Ascending aorta (tissue), 2 donors: ENCODE data around the gene CNTD1. TPM values are rescaled to one million over a fixed set of nuclear protein-coding genes. Genes with fewer than 3 reads are reported as not detected.
A peak's percentile ranks its signal among the peaks of the same experiment; 100 is the strongest.

Experiments used
- DNase-seq, 2 donors: peaks; one replicate each; pipeline ENCODE4 v3.0.0-alpha.2; 2019; ENCODE audit warnings: low spot score in 2 of 2
- H3K27ac ChIP-seq, 2 donors: fragments of 200-600 bp; sonication (generic); one replicate each; pipeline ENCODE4 v1.5.1; 2016 to 2017; ENCODE audit warnings: mild to moderate bottlenecking in 1 of 2
- H3K27me3 ChIP-seq: fragments of 200-600 bp; sonication (generic); one replicate; pipeline ENCODE4 v1.5.1; 2017
- H3K36me3 ChIP-seq, 2 donors: fragments of 200-600 bp; sonication (generic); one replicate each; pipeline ENCODE4 v1.5.1; 2016
- H3K4me1 ChIP-seq, 2 donors: fragments of 200-600 bp; sonication (generic); one replicate each; pipeline ENCODE4 v1.5.1; 2016 to 2017; ENCODE audit warnings: mild to moderate bottlenecking in 1 of 2
- H3K4me3 ChIP-seq, 2 donors: fragments of 200-600 bp; sonication (generic); one replicate each; pipeline ENCODE4 v1.5.1; 2016 to 2017; ENCODE audit warnings: mild to moderate bottlenecking in 1 of 2
- H3K9me3 ChIP-seq, 2 donors: fragments of 200-600 bp; sonication (generic); one replicate each; pipeline ENCODE4 v1.5.1; 2016
- intact Hi-C: fragments of 100-400 bp; cut with DNase I; formaldehyde crosslinking; loops from one replicate; pipeline ENCODE4 v1.15.1; 2023
- total RNA-seq: library from RNA; depleted of rRNA; stranded (reverse); fragments of >200 nt; gene quantifications from one replicate; pipeline ENCODE4 v1.1.0, GENCODE V29; 2016
- TF ChIP-seq, protein P1 (sequence below), 3 experiments: fragments of 200-600 bp in 2 of 3; fragments of 450-650 bp in 1 of 3; sonication (generic) in 2 of 3; IDR thresholded peaks; one replicate each; pipeline ENCODE4 v1.5.1; 2016 to 2019; ENCODE audit warnings: antibody characterized with exemption in 3 of 3, mild to moderate bottlenecking in 1 of 3, moderate library complexity in 1 of 3

The CNTD1 gene
- total RNA-seq, 1 donor from 2014 or later: not detected

DNA sequence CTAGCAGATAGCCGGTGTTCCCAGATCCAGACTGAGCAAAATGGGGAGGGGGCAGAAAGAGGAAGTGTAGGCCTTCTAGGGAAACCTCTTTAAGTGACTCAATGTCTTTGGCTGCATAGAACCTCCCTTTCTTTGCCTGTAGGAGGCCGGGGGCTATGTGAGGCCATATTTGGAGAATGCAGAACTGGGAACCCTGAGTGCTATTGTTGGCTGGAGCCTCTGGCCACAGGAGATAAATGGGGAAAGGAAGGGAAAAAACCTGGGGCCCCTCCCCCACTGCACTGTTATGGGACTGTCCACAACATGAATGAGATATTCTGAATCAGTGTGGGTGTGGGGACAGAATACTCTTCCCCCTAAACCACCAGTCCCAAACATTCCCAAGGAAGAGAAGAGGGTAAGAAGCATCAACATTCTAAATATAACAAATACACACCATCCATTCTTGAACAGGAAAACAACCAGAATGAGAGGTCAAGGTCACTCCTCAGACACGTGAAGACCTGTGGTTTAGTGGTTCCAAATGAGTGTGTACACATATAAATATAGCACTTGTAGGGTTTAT lies 23.0 kb upstream of the CNTD1 start:
- peaks cover 6% of the 10 kb centered on the region in 2 donors for H3K4me1 ChIP-seq
- DNase-seq: no peak
- H3K27ac ChIP-seq: no peak overlapping the region
- H3K36me3 ChIP-seq: peaks cover 27 to 45% of the 10 kb centered on the region in 2 donors
- no peak overlapping the region for H3K4me3 ChIP-seq
- H3K9me3 ChIP-seq: no peaks in the 10 kb centered on the region
- intact Hi-C loops: no loop called here
- TF ChIP-seq, protein P1, sequence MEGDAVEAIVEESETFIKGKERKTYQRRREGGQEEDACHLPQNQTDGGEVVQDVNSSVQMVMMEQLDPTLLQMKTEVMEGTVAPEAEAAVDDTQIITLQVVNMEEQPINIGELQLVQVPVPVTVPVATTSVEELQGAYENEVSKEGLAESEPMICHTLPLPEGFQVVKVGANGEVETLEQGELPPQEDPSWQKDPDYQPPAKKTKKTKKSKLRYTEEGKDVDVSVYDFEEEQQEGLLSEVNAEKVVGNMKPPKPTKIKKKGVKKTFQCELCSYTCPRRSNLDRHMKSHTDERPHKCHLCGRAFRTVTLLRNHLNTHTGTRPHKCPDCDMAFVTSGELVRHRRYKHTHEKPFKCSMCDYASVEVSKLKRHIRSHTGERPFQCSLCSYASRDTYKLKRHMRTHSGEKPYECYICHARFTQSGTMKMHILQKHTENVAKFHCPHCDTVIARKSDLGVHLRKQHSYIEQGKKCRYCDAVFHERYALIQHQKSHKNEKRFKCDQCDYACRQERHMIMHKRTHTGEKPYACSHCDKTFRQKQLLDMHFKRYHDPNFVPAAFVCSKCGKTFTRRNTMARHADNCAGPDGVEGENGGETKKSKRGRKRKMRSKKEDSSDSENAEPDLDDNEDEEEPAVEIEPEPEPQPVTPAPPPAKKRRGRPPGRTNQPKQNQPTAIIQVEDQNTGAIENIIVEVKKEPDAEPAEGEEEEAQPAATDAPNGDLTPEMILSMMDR (IDR thresholded peaks at IDR 0.05): no peak
- no peaks in the 10 kb centered on the region for H3K27me3 ChIP-seq

- no peak overlapping the region for H3K4me3 ChIP-seq
- intact Hi-C loops: no loop called here
Measured at GRCh38 chr17:42778570-42778969, 20.1 kb upstream of the CNTD1 start.

GRCh38 chr17:42779304-42779935 lies 19.2 kb upstream of the CNTD1 start:
- no peak overlapping the region for H3K27ac ChIP-seq
- peaks cover 6 to 7% of the 10 kb centered on the region in 2 donors for H3K4me1 ChIP-seq
- intact Hi-C loops: no loop called here
- H3K4me3 ChIP-seq: no peak overlapping the region
- H3K27me3 ChIP-seq: peaks cover 12% of the 10 kb centered on the region
- H3K36me3 ChIP-seq: peaks cover 27 to 45% of the 10 kb centered on the region in 2 donors
- DNase-seq: no peak
- H3K9me3 ChIP-seq: no peaks in the 10 kb centered on the region
- TF ChIP-seq, protein P1 (IDR thresholded peaks at IDR 0.05): no peak

More at GRCh38 chr17:42778570-42778969, 20.1 kb upstream of the CNTD1 start:
- Histone ChIP-seq H3K9me3 (no peaks in the 10 kb centered on the region), H3K36me3 (peaks cover 27 to 45% of the 10 kb centered on the region in 2 donors), H3K4me1 (peaks cover 10% of the 10 kb centered on the region in 2 donors), H3K27me3 (peaks cover 5% of the 10 kb centered on the region), H3K27ac (no peak overlapping the region)
- DNase-seq: no peak
- TF ChIP-seq, protein P1 (IDR thresholded peaks at IDR 0.05): no peak

DNA sequence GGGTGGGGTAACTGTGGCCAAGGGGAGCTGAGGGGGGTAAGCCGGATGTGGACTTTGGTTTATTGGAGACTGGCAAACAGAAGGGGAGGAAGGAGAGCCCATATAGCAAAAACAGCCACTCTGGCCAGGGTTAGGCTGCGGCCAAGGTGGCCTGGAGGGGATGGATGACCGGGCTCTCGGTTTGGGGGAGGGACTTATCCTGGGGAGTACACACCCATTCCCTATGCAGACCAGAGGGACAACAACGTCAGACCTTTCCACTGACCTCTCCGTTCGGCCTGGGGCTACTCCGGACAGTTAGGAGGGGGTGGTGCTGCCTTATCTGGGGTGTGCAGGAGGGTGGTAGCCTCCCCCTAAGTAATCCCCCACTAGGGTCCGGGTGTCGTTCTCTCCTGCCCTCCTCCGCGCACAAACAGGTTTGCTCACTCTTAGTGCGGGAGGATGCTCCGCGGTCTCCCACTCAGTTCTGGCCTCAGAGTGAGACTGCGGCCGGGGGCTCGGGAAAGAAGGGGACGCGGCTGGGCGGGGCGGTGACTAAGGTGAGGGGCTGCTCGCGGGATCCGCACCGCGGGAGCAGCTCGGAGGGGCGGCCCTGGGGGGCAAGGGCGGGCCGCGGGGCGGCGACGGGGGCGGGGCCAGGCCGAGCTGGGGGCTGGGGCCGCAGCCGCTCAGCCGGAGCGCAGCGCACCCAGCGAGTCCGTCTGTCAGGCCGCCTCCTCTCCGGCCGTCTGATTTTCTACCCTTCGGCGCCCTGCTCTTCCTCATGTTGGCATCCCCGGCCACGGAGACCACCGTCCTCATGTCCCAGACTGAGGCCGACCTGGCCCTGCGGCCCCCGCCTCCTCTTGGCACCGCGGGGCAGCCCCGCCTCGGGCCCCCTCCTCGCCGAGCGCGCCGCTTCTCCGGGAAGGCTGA lies 18.5 kb upstream of the CNTD1 start, which contains the start of gene WNK4:
Gene WNK4, plus strand, starts transcription at position 675 of the 915 bp plus-strand sequence. Its CDS starts 89 bp downstream, at position 764.
- Histone ChIP-seq H3K4me1 (peaks cover 6% of the 10 kb centered on the region in 2 donors), H3K27ac (no peak within 1 kb of the TSS), H3K36me3 (peaks cover 26 to 42% of the 10 kb centered on the region in 2 donors), H3K9me3 (no peaks in the 10 kb centered on the region), H3K4me3 (peak within 1 kb of the TSS; percentile 45 to 47), H3K27me3 (peaks cover 12% of the 10 kb centered on the region)
- DNase-seq: no peak
- TF ChIP-seq, protein P1 (IDR thresholded peaks at IDR 0.05): no peak
- intact Hi-C loops: no loop called here

DNA sequence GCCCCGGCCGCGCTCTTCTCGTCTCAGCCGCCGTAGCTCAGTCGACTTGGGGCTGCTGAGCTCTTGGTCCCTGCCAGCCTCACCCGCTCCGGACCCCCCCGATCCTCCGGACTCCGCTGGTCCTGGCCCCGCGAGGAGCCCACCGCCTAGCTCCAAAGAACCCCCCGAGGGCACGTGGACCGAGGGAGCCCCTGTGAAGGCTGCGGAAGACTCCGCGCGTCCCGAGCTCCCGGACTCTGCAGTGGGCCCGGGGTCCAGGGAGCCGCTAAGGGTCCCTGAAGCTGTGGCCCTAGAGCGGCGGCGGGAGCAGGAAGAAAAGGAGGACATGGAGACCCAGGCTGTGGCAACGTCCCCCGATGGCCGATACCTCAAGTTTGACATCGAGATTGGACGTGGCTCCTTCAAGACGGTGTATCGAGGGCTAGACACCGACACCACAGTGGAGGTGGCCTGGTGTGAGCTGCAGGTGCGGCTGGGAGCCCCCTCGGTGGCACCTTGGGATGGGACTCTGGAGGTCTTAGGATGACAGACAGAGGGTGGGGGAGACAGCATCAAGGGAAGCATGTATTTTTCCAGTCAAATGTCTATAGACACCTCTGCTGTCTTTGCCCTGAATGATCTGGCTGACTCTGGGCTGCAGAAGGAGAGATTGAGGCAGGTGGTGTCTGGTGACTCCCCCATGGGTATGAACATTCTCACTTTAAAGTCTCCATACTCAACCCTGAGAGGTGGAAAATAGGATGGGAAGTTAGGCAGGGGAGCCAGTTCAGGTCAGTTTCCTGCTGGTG lies 17.6 kb upstream of the CNTD1 start:
- H3K36me3 ChIP-seq: peaks cover 21 to 34% of the 10 kb centered on the region in 2 donors
- TF ChIP-seq, protein P1 (IDR thresholded peaks at IDR 0.05): no peak
- H3K27me3 ChIP-seq: peaks cover 12% of the 10 kb centered on the region
- peaks cover 6% of the 10 kb centered on the region in 2 donors for H3K4me1 ChIP-seq
- H3K27ac ChIP-seq: no peak overlapping the region
- intact Hi-C loops: no loop called here
- no peaks in the 10 kb centered on the region for H3K9me3 ChIP-seq
- DNase-seq: no peak
- H3K4me3 ChIP-seq: peak overlapping the region; percentile 45 to 47
